Left lung (tissue), 10 donors: ENCODE results near the gene CNGA3. TPM values are rescaled to one million over a fixed set of nuclear protein-coding genes. Genes with fewer than 3 reads are reported as not detected.

Source experiments
- ATAC-seq: fragments of 200-7000 bp; cut with Tn5 transposase; one replicate; pipeline ENCODE4 v1.9.1; 2020; ENCODE audit warnings: moderate library complexity
- DNase-seq, 4 donors: peaks; one replicate each; pipeline ENCODE4 v3.0.0-alpha.2; 2013 to 2020
- H3K27ac ChIP-seq, 2 donors: fragments of 200-600 bp; sonication (generic) in 1 of 2; one replicate each; pipeline versions ENCODE4 v1.5.0 to v1.8.0; 2020 to 2021
- H3K27me3 ChIP-seq, 2 donors: fragments of 200-600 bp; sonication (generic) in 1 of 2; one replicate each; pipeline versions ENCODE4 v1.5.0 to v1.8.0; 2020 to 2021
- H3K36me3 ChIP-seq, 2 donors: fragments of 200-600 bp; sonication (generic) in 1 of 2; one replicate each; pipeline versions ENCODE4 v1.5.0 to v1.8.0; 2020 to 2021
- H3K4me1 ChIP-seq, 2 donors: fragments of 200-600 bp; one replicate each; pipeline ENCODE4 v1.8.0; 2021
- H3K4me3 ChIP-seq, 2 donors: fragments of 200-600 bp; sonication (generic) in 1 of 2; one replicate each; pipeline versions ENCODE4 v1.5.0 to v1.8.0; 2020 to 2021; ENCODE audit warnings: mild to moderate bottlenecking in 1 of 2
- H3K9me3 ChIP-seq, 2 donors: fragments of 200-600 bp; sonication (generic) in 1 of 2; one replicate each; pipeline versions ENCODE4 v1.5.0 to v1.8.0; 2020 to 2021
- intact Hi-C, 2 donors: fragments of 100-400 bp; cut with DNase I; formaldehyde crosslinking; loops; one replicate each; pipeline versions ENCODE4 v1.11.2 to v1.14.2; 2022
- polyA plus RNA-seq, 6 donors: library from polyadenylated mRNA; unstranded; fragments of 120-200 nt; gene quantifications; one replicate each; pipeline ENCODE4 v1.2.1, GENCODE V29; 2013; ENCODE audit not compliant: insufficient read length in 6 of 6
- total RNA-seq, 2 donors: library from RNA; stranded (reverse); fragmentation: NEBNext Ultra II Directional; extraction: Animal tissue kit (Norgen Biotek cat#: 25700); gene quantifications; one replicate each; pipeline ENCODE4 v1.2.1, GENCODE V29; 2021
- TF ChIP-seq, protein P1 (sequence below), 2 donors: fragments of 200-600 bp; sonication (generic) in 1 of 2; IDR thresholded peaks; one replicate each; pipeline versions ENCODE4 v1.5.0 to v1.8.0; 2021; ENCODE audit warnings: antibody characterized with exemption in 2 of 2
- donor health status: DM: no; HTN: yes; CAD: no.
- donor health status: DM: no; HTN: no; CAD: no.

CNGA3 gene
- total and polyA plus RNA-seq, 8 donors = 0.04 to 0.10 (median 0.06) TPM; not detected in 3

DNA sequence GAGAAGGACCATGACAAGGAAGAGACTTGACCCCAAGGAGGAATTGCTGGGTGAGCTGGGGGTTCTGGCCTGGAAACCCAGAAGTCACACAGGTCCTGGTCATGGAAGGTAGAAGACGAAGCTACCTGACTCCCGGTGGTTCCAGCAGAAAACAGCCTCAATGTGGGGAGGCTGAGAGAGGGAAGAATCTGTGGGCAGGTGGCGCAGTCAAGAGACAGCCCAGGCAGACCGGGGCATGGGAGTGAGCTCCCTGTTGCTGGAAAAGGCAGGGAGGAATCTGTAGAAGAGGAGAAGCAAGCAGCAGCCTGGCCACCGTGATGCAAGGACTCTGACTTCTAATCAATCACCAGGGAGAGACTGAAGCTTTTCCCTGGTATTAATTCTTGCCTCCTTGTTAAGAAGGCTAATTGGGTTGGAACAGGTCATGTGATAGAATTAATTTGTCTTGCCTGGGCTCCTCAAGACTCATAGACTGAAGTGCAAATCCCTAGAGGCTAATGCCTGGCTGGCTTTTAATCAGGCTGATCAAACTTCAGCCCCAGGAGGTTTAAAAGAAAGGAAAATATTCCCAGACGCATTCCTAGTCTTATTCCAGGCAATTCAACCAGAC is 30.1 kb downstream of the CNGA3 start:
- no peak for DNase-seq
- TF ChIP-seq, protein P1, sequence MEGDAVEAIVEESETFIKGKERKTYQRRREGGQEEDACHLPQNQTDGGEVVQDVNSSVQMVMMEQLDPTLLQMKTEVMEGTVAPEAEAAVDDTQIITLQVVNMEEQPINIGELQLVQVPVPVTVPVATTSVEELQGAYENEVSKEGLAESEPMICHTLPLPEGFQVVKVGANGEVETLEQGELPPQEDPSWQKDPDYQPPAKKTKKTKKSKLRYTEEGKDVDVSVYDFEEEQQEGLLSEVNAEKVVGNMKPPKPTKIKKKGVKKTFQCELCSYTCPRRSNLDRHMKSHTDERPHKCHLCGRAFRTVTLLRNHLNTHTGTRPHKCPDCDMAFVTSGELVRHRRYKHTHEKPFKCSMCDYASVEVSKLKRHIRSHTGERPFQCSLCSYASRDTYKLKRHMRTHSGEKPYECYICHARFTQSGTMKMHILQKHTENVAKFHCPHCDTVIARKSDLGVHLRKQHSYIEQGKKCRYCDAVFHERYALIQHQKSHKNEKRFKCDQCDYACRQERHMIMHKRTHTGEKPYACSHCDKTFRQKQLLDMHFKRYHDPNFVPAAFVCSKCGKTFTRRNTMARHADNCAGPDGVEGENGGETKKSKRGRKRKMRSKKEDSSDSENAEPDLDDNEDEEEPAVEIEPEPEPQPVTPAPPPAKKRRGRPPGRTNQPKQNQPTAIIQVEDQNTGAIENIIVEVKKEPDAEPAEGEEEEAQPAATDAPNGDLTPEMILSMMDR (IDR thresholded peaks at IDR 0.05) = no peak
- Histone ChIP-seq H3K9me3 (no peaks in the 10 kb centered on the region), H3K27ac (no peak overlapping the region), H3K27me3 (peaks cover 0 to 16% of the 10 kb centered on the region in 2 donors), H3K4me3 (no peak overlapping the region), H3K36me3 (no peaks in the 10 kb centered on the region), H3K4me1 (peaks cover 0 to 9% of the 10 kb centered on the region in 2 donors)
- intact Hi-C loops = no loop called here
- ATAC-seq = no peak

DNA sequence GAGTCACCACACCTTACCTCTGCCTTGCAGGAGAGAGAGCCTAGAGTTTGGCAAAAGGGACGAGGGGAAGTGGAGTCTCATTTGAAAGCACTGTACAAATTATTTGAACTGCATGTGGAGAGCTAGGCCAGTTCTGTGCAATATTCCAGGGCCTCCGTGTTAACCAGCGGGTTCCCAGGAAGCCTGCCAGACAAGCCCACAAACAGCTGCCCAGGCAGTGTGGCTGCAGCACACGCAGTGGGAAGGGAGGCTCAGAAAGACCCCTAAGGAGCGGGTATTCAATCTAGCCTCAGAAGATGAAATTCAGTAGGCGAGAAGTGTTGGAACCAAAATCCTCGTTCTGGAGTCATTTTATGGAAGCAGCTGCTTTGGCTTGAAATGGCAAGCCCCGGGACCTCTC is 30.7 kb downstream of the CNGA3 start:
- H3K27ac ChIP-seq = no peak overlapping the region
- DNase-seq = no peak
- H3K27me3 ChIP-seq = peaks cover 0 to 16% of the 10 kb centered on the region in 2 donors
- ATAC-seq = no peak
- H3K36me3 ChIP-seq = no peaks in the 10 kb centered on the region
- no peaks in the 10 kb centered on the region for H3K9me3 ChIP-seq
- intact Hi-C loops = no loop called here
- peaks cover 0 to 9% of the 10 kb centered on the region in 2 donors for H3K4me1 ChIP-seq
- TF ChIP-seq, protein P1 (IDR thresholded peaks at IDR 0.05) = no peak
- H3K4me3 ChIP-seq = no peak overlapping the region

DNA sequence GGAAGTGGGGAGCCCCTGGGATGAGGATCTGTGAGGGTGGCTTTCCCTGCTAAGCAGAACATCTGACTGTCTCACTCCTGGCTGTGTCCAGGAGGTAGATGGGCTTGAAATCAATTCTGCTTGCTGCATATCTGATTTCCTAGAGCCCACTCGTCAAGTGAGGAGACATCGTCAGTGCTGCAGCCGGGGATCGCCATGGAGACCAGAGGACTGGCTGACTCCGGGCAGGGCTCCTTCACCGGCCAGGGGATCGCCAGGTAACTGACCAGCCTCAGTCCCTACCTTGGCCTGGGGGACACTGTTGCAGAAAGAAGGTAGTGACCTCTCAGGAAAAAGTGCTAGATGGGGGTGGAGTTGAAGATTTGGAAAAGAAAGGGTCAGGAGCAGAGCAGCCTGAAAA is 31.3 kb downstream of the CNGA3 start:
- H3K36me3 ChIP-seq = no peaks in the 10 kb centered on the region
- intact Hi-C loops = no loop called here
- no peak overlapping the region for H3K4me3 ChIP-seq
- H3K9me3 ChIP-seq = no peaks in the 10 kb centered on the region
- H3K27ac ChIP-seq = no peak overlapping the region
- H3K4me1 ChIP-seq = peaks cover 0 to 9% of the 10 kb centered on the region in 2 donors
- TF ChIP-seq, protein P1 (IDR thresholded peaks at IDR 0.05) = no peak
- no peak for ATAC-seq
- DNase-seq = no peak
- peaks cover 0 to 10% of the 10 kb centered on the region in 2 donors for H3K27me3 ChIP-seq

DNA sequence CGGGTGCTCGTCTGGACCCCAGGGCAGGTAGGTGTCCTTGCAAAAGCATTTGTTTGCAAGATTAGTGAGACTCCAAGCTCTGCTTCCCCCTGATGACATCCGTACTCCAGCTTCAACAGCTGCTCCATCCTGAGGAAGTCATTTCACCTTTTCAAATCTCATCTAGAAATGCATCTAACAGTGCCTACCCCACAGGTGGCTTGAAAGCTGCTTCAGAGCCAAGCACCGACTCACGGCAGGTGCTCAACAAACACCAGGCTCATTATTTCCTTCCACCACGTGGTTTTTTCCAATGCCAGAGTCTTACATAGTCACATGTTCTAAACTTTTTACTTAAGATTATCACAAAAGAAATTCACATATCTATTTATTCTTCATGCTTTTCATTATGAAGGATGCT is 31.9 kb downstream of the CNGA3 start:
- peaks cover 0 to 9% of the 10 kb centered on the region in 2 donors for H3K4me1 ChIP-seq
- no peak overlapping the region for H3K27ac ChIP-seq
- TF ChIP-seq, protein P1 (IDR thresholded peaks at IDR 0.05) = no peak
- H3K36me3 ChIP-seq = no peaks in the 10 kb centered on the region
- DNase-seq (no peak), ATAC-seq (peak; percentile 8)
- H3K4me3 ChIP-seq = no peak overlapping the region
- no peaks in the 10 kb centered on the region for H3K9me3 ChIP-seq
- intact Hi-C loops = no loop called here
- H3K27me3 ChIP-seq = peaks cover 0 to 9% of the 10 kb centered on the region in 2 donors

DNA sequence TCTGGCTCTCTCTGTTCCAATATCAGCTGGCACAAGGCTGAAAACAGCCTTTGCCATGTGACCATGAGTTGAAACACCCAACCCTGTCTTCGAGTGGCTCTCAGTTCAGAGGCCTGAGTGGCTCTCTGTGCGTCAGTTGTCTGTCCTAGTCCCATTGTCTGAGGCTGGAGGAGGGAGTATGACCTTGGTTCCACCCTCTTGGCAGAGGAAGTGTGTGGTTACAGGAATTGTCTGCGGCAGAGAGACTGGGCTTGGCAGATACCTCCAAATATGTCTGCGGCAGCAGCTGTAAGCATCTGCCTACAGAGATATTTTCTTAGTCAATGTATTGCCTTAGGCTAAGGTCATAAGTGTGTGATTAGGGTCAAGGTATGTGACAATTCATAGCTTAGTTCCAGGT is 32.6 kb downstream of the CNGA3 start:
- ATAC-seq = peak; percentile 96
- TF ChIP-seq, protein P1 (IDR thresholded peaks at IDR 0.05) = no peak
- no peaks in the 10 kb centered on the region for H3K9me3 ChIP-seq
- H3K4me1 ChIP-seq = peaks cover 0 to 9% of the 10 kb centered on the region in 2 donors
- intact Hi-C loops = no loop called here
- peaks cover 0 to 9% of the 10 kb centered on the region in 2 donors for H3K27me3 ChIP-seq
- H3K4me3 ChIP-seq = no peak overlapping the region
- peak overlapping the region in 1 of 2 donors; percentile 6 for H3K27ac ChIP-seq
- no peaks in the 10 kb centered on the region for H3K36me3 ChIP-seq
- peak in 3 of 4 donors; percentile 62 to 83 (median 80) for DNase-seq
